ENCODE data around the gene SHBG. TPM values are rescaled to one million over a fixed set of nuclear protein-coding genes. Genes with fewer than 3 reads are reported as not detected.

The SHBG gene
- total RNA-seq, 1 donor from 2014 or later, result not detected

DNA sequence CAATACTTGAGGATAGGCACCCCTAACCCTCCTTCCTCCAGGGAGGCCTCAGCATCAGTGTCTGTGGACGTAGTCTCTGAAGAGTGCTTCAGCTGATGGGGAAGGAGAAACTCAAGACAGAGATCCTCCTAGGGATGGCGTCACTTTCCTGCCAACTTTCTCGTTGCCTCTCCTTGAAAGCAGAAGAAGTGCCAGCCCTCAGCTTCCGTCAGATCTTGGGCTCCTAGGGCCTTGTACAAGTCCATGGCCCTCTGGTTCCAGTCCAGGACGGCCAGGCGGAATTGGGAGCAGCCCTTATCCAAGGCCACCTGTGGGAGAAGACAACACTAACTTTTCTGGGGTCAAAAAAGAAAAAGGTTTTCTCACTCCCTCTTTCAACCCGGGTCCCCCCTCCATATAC lies 3.6 kb upstream of the SHBG start:
- Histone ChIP-seq H3K4me1 (ENCODE audit: control insufficient read depth in 3 of 3, insufficient read depth in 3 of 3, low read length in 3 of 3) (peaks cover 9 to 11% (median 11%) of the 10 kb centered on the region in 3 donors), H3K27me3 (ENCODE audit: control insufficient read depth in 3 of 3, insufficient read depth in 3 of 3, low read length in 3 of 3) (no peaks in the 10 kb centered on the region), H3K27ac (ENCODE audit: low read depth, low read length) (peak overlapping the region; percentile 97), H3K4me3 (ENCODE audit: low read length in 3 of 3) (peak overlapping the region; percentile 14 to 91 (median 74)), H3K9me3 (ENCODE audit: control insufficient read depth in 3 of 3, low read length in 3 of 3) (no peaks in the 10 kb centered on the region), H3K9ac (ENCODE audit: low read depth in 1 of 3, low read length in 3 of 3) (peak overlapping the region; percentile 92 to 95 (median 95)), H3K36me3 (ENCODE audit: control insufficient read depth in 3 of 3, insufficient read depth in 3 of 3, low read length in 3 of 3) (peaks cover 4 to 5% (median 5%) of the 10 kb centered on the region in 3 donors)

GRCh38 chr17:7626956-7627249 lies 3.0 kb upstream of the SHBG start:
- Histone ChIP-seq H3K9me3 (ENCODE audit: control insufficient read depth in 3 of 3, low read length in 3 of 3) (no peaks in the 10 kb centered on the region), H3K27me3 (ENCODE audit: control insufficient read depth in 3 of 3, insufficient read depth in 3 of 3, low read length in 3 of 3) (no peaks in the 10 kb centered on the region), H3K36me3 (ENCODE audit: control insufficient read depth in 3 of 3, insufficient read depth in 3 of 3, low read length in 3 of 3) (peaks cover 4 to 5% (median 5%) of the 10 kb centered on the region in 3 donors), H3K4me3 (ENCODE audit: low read length in 3 of 3) (peak overlapping the region; percentile 74 to 91 (median 91)), H3K27ac (ENCODE audit: low read depth, low read length) (peak overlapping the region; percentile 97), H3K4me1 (ENCODE audit: control insufficient read depth in 3 of 3, insufficient read depth in 3 of 3, low read length in 3 of 3) (peaks cover 9 to 13% (median 11%) of the 10 kb centered on the region in 3 donors), H3K9ac (ENCODE audit: low read depth in 1 of 3, low read length in 3 of 3) (peak overlapping the region; percentile 92 to 95 (median 95))

GRCh38 chr17:7627250-7628121 lies 2.4 kb upstream of the SHBG start, which contains the start of gene SAT2:
TSS of gene SAT2 (minus strand) at chr17:7627821. CDS start at chr17:7627635, 186 bp downstream.
- peak within 1 kb of the TSS; percentile 74 to 91 (median 91) for H3K4me3 ChIP-seq (ENCODE audit: low read length in 3 of 3)
- H3K4me1 ChIP-seq (ENCODE audit: control insufficient read depth in 3 of 3, insufficient read depth in 3 of 3, low read length in 3 of 3), result peaks cover 11 to 13% (median 11%) of the 10 kb centered on the region in 3 donors
- H3K27ac ChIP-seq (ENCODE audit: low read depth, low read length), result peak within 1 kb of the TSS; percentile 97
- H3K36me3 ChIP-seq (ENCODE audit: control insufficient read depth in 3 of 3, insufficient read depth in 3 of 3, low read length in 3 of 3), result peaks cover 4 to 5% (median 5%) of the 10 kb centered on the region in 3 donors
- H3K9me3 ChIP-seq (ENCODE audit: control insufficient read depth in 3 of 3, low read length in 3 of 3), result no peaks in the 10 kb centered on the region
- no peaks in the 10 kb centered on the region for H3K27me3 ChIP-seq (ENCODE audit: control insufficient read depth in 3 of 3, insufficient read depth in 3 of 3, low read length in 3 of 3)
- peak within 1 kb of the TSS; percentile 92 to 95 (median 95) for H3K9ac ChIP-seq (ENCODE audit: low read depth in 1 of 3, low read length in 3 of 3)

DNA sequence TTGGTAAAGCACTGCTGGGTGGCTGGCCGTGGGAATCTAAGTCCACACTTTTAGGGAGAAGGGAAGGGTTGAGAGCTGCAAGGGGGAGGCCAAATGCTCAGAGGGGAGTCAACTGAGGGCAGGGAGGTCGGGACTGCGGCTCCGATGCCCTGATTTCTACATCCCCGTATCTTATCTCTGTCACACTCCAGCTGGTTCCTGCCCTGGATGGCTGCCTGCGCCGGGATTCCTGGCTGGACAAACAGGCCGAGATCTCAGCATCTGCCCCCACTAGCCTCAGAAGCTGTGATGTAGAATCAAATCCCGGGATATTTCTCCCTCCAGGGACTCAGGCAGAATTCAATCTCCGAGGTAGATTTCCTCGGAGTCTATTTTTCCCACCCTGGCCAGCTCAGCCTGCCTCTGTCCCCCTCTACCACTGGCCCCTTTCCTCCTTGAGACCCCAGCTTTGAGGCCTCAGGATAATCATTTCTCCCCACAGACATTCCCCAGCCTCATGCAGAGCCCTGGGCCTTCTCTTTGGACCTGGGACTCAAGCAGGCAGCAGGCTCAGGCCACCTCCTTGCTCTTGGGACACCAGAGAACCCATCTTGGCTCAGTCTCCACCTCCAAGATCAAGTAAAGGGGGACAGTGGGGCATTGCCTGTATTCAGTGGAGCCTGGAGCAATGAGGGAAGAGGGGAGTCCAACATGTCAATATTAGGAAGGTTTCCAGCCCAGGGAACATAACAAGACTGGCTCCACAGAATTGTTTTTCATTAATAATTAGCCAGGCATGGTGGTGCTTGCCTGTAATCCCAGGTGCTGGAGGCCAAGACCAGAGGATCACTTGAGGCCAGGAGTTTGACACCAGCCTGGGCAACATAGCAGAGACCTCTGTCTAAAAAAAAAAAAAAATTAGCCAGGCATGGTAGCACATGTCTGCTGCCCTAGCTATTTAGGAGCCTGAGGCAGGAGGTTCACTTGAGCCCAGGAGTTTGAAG lies 1.8 kb downstream of the SHBG start:
- no peaks in the 10 kb centered on the region for H3K27me3 ChIP-seq (ENCODE audit: control insufficient read depth in 3 of 3, insufficient read depth in 3 of 3, low read length in 3 of 3)
- H3K9me3 ChIP-seq (ENCODE audit: control insufficient read depth in 3 of 3, low read length in 3 of 3), result no peaks in the 10 kb centered on the region
- H3K27ac ChIP-seq (ENCODE audit: low read depth, low read length), result no peak overlapping the region
- H3K4me1 ChIP-seq (ENCODE audit: control insufficient read depth in 3 of 3, insufficient read depth in 3 of 3, low read length in 3 of 3), result peaks cover 4 to 10% (median 7%) of the 10 kb centered on the region in 3 donors
- H3K9ac ChIP-seq (ENCODE audit: low read depth in 1 of 3, low read length in 3 of 3), result peak overlapping the region in 1 of 3 donors; percentile 14
- H3K36me3 ChIP-seq (ENCODE audit: control insufficient read depth in 3 of 3, insufficient read depth in 3 of 3, low read length in 3 of 3), result no peaks in the 10 kb centered on the region
- H3K4me3 ChIP-seq (ENCODE audit: low read length in 3 of 3), result no peak overlapping the region

DNA sequence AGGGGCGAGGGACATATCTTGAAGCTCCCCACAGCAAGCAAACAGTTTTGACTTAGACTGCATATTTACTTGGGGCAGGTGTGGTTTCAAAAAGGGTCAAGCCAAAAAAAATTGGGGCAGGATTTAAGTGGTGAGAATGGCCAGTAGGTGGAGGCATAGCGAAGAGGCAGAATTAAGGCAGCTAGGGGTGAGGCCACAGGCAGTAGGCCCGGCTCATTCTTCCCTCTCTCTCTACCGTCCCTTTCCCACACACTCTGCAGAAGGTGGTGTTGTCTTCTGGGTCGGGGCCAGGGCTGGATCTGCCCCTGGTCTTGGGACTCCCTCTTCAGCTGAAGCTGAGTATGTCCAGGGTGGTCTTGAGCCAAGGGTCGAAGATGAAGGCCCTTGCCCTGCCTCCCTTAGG lies 2.6 kb downstream of the SHBG start:
- Histone ChIP-seq H3K27ac (ENCODE audit: low read depth, low read length) (no peak overlapping the region), H3K4me3 (ENCODE audit: low read length in 3 of 3) (no peak overlapping the region), H3K9me3 (ENCODE audit: control insufficient read depth in 3 of 3, low read length in 3 of 3) (no peaks in the 10 kb centered on the region), H3K9ac (ENCODE audit: low read depth in 1 of 3, low read length in 3 of 3) (peak overlapping the region in 1 of 3 donors; percentile 25), H3K27me3 (ENCODE audit: control insufficient read depth in 3 of 3, insufficient read depth in 3 of 3, low read length in 3 of 3) (no peaks in the 10 kb centered on the region), H3K4me1 (ENCODE audit: control insufficient read depth in 3 of 3, insufficient read depth in 3 of 3, low read length in 3 of 3) (peaks cover 0 to 5% (median 5%) of the 10 kb centered on the region in 3 donors), H3K36me3 (ENCODE audit: control insufficient read depth in 3 of 3, insufficient read depth in 3 of 3, low read length in 3 of 3) (no peaks in the 10 kb centered on the region)

- H3K9ac ChIP-seq (ENCODE audit: low read depth in 1 of 3, low read length in 3 of 3), result no peak overlapping the region
Measured at GRCh38 chr17:7633093-7633492, 3.2 kb downstream of the SHBG start.

GRCh38 chr17:7634384-7634783 lies 4.4 kb downstream of the SHBG start:
- H3K9me3 ChIP-seq (ENCODE audit: control insufficient read depth in 3 of 3, low read length in 3 of 3), result no peaks in the 10 kb centered on the region
- no peak overlapping the region for H3K9ac ChIP-seq (ENCODE audit: low read depth in 1 of 3, low read length in 3 of 3)
- H3K4me3 ChIP-seq (ENCODE audit: low read length in 3 of 3), result no peak overlapping the region
- no peaks in the 10 kb centered on the region for H3K36me3 ChIP-seq (ENCODE audit: control insufficient read depth in 3 of 3, insufficient read depth in 3 of 3, low read length in 3 of 3)
- H3K27me3 ChIP-seq (ENCODE audit: control insufficient read depth in 3 of 3, insufficient read depth in 3 of 3, low read length in 3 of 3), result no peaks in the 10 kb centered on the region
- peaks cover 0 to 5% (median 5%) of the 10 kb centered on the region in 3 donors for H3K4me1 ChIP-seq (ENCODE audit: control insufficient read depth in 3 of 3, insufficient read depth in 3 of 3, low read length in 3 of 3)
- no peak overlapping the region for H3K27ac ChIP-seq (ENCODE audit: low read depth, low read length)

More at GRCh38 chr17:7633093-7633492, 3.2 kb downstream of the SHBG start:
- Histone ChIP-seq H3K36me3 (ENCODE audit: control insufficient read depth in 3 of 3, insufficient read depth in 3 of 3, low read length in 3 of 3) (no peaks in the 10 kb centered on the region), H3K27ac (ENCODE audit: low read depth, low read length) (no peak overlapping the region), H3K4me1 (ENCODE audit: control insufficient read depth in 3 of 3, insufficient read depth in 3 of 3, low read length in 3 of 3) (peaks cover 0 to 5% (median 5%) of the 10 kb centered on the region in 3 donors), H3K9me3 (ENCODE audit: control insufficient read depth in 3 of 3, low read length in 3 of 3) (no peaks in the 10 kb centered on the region), H3K4me3 (ENCODE audit: low read length in 3 of 3) (no peak overlapping the region), H3K27me3 (ENCODE audit: control insufficient read depth in 3 of 3, insufficient read depth in 3 of 3, low read length in 3 of 3) (no peaks in the 10 kb centered on the region)

- no peak overlapping the region for H3K27ac ChIP-seq (ENCODE audit: low read depth, low read length)
- H3K9ac ChIP-seq (ENCODE audit: low read depth in 1 of 3, low read length in 3 of 3), result no peak overlapping the region
- H3K4me1 ChIP-seq (ENCODE audit: control insufficient read depth in 3 of 3, insufficient read depth in 3 of 3, low read length in 3 of 3), result peaks cover 0 to 5% (median 5%) of the 10 kb centered on the region in 3 donors
- no peak overlapping the region for H3K4me3 ChIP-seq (ENCODE audit: low read length in 3 of 3)
- no peaks in the 10 kb centered on the region for H3K27me3 ChIP-seq (ENCODE audit: control insufficient read depth in 3 of 3, insufficient read depth in 3 of 3, low read length in 3 of 3)
- no peaks in the 10 kb centered on the region for H3K36me3 ChIP-seq (ENCODE audit: control insufficient read depth in 3 of 3, insufficient read depth in 3 of 3, low read length in 3 of 3)
- no peaks in the 10 kb centered on the region for H3K9me3 ChIP-seq (ENCODE audit: control insufficient read depth in 3 of 3, low read length in 3 of 3)
Measured at GRCh38 chr17:7636163-7636562, 6.2 kb downstream of the SHBG start.

DNA sequence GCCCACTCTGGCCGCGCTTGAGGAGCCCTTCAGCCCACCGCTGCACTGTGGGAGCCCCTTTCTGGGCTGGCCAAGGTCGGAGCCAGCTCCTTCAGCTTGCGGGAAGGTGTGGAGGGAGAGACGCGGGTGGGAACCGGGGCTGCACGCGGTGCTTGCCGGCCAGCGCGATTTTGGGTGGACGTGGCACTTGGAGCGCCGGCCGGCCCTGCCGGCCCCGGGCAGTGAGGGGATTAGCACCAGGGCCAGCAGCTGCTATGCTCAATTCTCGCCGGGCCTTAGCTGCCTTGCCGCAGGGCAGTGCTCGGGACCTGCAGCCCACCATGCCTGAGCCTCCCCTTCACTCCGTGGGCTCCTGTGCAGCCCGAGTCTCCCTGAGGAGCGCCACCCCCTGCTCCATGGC lies 10.8 kb downstream of the SHBG start:
- Histone ChIP-seq H3K4me1 (ENCODE audit: control insufficient read depth in 3 of 3, insufficient read depth in 3 of 3, low read length in 3 of 3) (no peaks in the 10 kb centered on the region), H3K27me3 (ENCODE audit: control insufficient read depth in 3 of 3, insufficient read depth in 3 of 3, low read length in 3 of 3) (peaks cover 3 to 10% (median 5%) of the 10 kb centered on the region in 3 donors), H3K4me3 (ENCODE audit: low read length in 3 of 3) (no peak overlapping the region), H3K27ac (ENCODE audit: low read depth, low read length) (no peak overlapping the region), H3K36me3 (ENCODE audit: control insufficient read depth in 3 of 3, insufficient read depth in 3 of 3, low read length in 3 of 3) (no peaks in the 10 kb centered on the region), H3K9me3 (ENCODE audit: control insufficient read depth in 3 of 3, low read length in 3 of 3) (no peaks in the 10 kb centered on the region), H3K9ac (ENCODE audit: low read depth in 1 of 3, low read length in 3 of 3) (no peak overlapping the region)

Measured in skeletal muscle tissue (tissue), 4 donors.